GM12874 (cell line): ENCODE data around the gene MIP.

Experiments used
- TF ChIP-seq, protein P1 (sequence below): IDR thresholded peaks from 2 replicates; pipeline ENCODE4 v1.5.1; 2011; ENCODE audit warnings: low read depth, mild to moderate bottlenecking, control low read depth, low read length, moderate library complexity; ENCODE audit not compliant: insufficient read depth

MIP gene

GRCh38 chr12:56437430-56438176, 16.9 kb downstream of the MIP start:
- TF ChIP-seq, protein P1, sequence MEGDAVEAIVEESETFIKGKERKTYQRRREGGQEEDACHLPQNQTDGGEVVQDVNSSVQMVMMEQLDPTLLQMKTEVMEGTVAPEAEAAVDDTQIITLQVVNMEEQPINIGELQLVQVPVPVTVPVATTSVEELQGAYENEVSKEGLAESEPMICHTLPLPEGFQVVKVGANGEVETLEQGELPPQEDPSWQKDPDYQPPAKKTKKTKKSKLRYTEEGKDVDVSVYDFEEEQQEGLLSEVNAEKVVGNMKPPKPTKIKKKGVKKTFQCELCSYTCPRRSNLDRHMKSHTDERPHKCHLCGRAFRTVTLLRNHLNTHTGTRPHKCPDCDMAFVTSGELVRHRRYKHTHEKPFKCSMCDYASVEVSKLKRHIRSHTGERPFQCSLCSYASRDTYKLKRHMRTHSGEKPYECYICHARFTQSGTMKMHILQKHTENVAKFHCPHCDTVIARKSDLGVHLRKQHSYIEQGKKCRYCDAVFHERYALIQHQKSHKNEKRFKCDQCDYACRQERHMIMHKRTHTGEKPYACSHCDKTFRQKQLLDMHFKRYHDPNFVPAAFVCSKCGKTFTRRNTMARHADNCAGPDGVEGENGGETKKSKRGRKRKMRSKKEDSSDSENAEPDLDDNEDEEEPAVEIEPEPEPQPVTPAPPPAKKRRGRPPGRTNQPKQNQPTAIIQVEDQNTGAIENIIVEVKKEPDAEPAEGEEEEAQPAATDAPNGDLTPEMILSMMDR = no peak

- TF ChIP-seq, protein P1 = no peak
Observed at GRCh38 chr12:56434828-56435227, 19.6 kb downstream of the MIP start.

- TF ChIP-seq, protein P1 = no peak
Observed at GRCh38 chr12:56431850-56432249, 22.6 kb downstream of the MIP start.

DNA sequence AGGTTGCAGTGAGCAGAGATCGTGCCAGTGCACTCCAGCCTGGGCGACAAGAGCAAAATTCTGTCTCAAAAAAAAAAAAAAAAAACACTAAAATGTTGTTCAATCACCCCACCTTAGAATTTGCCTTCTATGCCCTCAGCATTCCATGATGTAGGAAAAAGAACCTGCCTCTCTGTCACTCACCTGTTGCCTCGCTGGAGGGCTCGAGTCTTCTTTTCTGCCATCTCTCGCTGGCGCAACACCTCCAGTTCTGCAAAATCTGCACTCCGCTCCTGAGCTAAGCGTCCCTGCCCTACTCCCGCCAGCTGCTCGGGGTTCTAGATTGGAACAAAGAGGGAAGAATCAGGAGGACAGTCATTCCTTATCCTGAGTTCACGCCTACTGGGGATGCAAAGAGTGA, 23.2 kb downstream of the MIP start:
- TF ChIP-seq, protein P1 = no peak

GRCh38 chr12:56425940-56426438, 28.5 kb downstream of the MIP start:
- TF ChIP-seq, protein P1 = no peak

GRCh38 chr12:56425193-56425592, 29.3 kb downstream of the MIP start:
- TF ChIP-seq, protein P1 = no peak

DNA sequence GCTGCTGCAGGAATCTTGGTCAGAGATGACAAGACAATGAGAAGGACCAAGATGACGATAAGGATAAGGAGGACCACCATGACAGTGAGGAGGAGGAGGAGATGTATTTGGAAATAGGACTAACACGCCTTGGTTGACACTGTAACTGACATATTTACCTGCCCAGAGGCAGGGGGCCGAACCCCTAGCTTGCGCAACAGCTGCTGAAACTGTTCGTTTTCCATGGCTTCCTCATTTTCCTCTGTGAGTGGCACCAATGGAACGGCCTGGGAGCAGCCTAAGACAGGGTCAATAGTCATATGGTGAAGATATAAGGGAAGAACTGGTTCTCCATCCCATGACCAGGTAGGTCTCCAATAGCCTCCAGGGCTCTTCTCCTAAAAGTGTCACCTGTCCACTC, 34.0 kb downstream of the MIP start:
- TF ChIP-seq, protein P1 = no peak

DNA sequence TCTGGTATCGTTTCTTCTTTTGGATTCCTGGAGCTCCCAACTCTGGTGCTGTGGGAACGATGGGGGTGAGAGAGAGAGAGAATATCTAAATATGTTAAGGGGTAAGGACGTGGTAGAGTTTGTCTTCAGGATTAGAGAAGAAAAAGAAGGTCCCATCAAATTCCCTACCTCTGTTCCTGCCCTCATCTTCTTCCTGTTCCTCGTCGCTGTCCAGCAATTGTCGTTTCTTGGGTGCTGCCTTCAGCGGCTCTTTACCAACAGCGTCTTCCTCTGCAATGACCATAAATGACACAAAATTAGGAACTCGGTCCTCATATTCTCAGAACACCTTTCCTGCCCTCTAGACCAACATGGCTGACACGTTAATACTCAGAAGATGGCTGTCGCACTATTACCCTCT, 36.7 kb downstream of the MIP start:
- TF ChIP-seq, protein P1 = no peak
